ENCODE results near the gene TMEM50B. TPM values are rescaled to one million over a fixed set of nuclear protein-coding genes. Genes with fewer than 3 reads are reported as not detected.

TMEM50B gene
- total and polyA plus RNA-seq, 8 donors: 20.3 to 97.3 (median 46.8) TPM

DNA sequence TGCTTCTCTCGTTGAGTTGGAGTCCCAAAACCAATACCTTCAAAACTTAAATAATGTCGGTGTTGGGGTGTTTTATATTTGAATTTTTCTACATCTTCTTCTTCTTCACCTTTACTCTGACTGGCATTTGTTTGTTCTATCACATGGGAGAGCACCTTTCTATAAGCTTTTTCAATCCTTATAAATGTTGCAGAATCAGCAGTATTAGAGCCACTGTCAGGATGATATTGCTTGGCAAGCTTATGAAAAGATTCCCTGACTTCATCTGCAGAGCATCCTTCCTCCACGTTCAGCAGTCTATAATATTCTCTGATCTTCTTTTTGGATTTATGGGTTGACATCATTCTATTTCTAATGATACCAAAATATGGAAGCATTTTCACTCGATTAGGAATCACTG, 9.2 kb upstream of the TMEM50B start:
- TF ChIP-seq POLR2AphosphoS5 (IDR thresholded peaks at IDR 0.05) (no peak), POLR2A (IDR thresholded peaks at IDR 0.05) (no peak), EP300 (IDR thresholded peaks at IDR 0.05) (no peak)
- TF ChIP-seq, protein P1, sequence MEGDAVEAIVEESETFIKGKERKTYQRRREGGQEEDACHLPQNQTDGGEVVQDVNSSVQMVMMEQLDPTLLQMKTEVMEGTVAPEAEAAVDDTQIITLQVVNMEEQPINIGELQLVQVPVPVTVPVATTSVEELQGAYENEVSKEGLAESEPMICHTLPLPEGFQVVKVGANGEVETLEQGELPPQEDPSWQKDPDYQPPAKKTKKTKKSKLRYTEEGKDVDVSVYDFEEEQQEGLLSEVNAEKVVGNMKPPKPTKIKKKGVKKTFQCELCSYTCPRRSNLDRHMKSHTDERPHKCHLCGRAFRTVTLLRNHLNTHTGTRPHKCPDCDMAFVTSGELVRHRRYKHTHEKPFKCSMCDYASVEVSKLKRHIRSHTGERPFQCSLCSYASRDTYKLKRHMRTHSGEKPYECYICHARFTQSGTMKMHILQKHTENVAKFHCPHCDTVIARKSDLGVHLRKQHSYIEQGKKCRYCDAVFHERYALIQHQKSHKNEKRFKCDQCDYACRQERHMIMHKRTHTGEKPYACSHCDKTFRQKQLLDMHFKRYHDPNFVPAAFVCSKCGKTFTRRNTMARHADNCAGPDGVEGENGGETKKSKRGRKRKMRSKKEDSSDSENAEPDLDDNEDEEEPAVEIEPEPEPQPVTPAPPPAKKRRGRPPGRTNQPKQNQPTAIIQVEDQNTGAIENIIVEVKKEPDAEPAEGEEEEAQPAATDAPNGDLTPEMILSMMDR (IDR thresholded peaks at IDR 0.05): no peak
- no peaks in the 10 kb centered on the region for H3K9me3 ChIP-seq
- no peak overlapping the region for H3K4me3 ChIP-seq
- WGBS, 5 donors: 89 to 95% (median 92%) methylated on average over 4 of the region's 4 CpGs
- no peaks in the 10 kb centered on the region for H3K27me3 ChIP-seq
- no peak for DNase-seq
- H3K4me1 ChIP-seq: peaks cover 6 to 21% (median 15%) of the 10 kb centered on the region in 4 donors
- intact Hi-C loops (cut with DNase I; ENCODE audit: low total_unique reads): no loop called here
- no peak overlapping the region for H3K27ac ChIP-seq
- H3K36me3 ChIP-seq: peaks cover 0 to 3% (median 0%) of the 10 kb centered on the region in 4 donors

DNA sequence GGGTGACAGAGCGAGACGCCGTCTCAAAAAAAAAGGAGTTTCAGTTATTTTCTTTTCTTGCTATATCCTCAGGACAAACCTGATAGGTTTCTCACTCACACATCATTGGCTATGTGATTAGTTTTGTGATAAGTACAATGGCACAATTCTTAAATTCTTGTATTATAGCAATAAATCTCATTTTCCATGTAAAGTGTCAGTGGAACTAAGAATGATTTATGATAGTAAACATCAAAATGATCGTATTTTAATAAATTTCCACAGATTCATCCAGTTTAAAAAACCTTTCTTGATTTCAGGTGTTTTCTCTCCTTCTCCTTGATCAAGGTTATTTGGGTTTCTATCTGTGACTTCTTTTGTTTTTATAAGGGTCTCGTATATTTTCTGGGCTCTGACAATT, 8.2 kb upstream of the TMEM50B start:
- intact Hi-C loops (cut with DNase I; ENCODE audit: low total_unique reads): no loop called here
- Histone ChIP-seq H3K36me3 (peaks cover 0 to 3% (median 0%) of the 10 kb centered on the region in 4 donors), H3K4me1 (peaks cover 6 to 21% (median 15%) of the 10 kb centered on the region in 4 donors), H3K9me3 (no peaks in the 10 kb centered on the region), H3K27ac (no peak overlapping the region), H3K4me3 (no peak overlapping the region), H3K27me3 (no peaks in the 10 kb centered on the region)
- DNase-seq: no peak
- WGBS, 5 donors: 91 to 98% (median 95%) methylated on average over 5 of the region's 5 CpGs
- TF ChIP-seq, protein P1 (IDR thresholded peaks at IDR 0.05): no peak
- TF ChIP-seq EP300 (IDR thresholded peaks at IDR 0.05) (no peak), POLR2AphosphoS5 (IDR thresholded peaks at IDR 0.05) (no peak), POLR2A (IDR thresholded peaks at IDR 0.05) (no peak)

DNA sequence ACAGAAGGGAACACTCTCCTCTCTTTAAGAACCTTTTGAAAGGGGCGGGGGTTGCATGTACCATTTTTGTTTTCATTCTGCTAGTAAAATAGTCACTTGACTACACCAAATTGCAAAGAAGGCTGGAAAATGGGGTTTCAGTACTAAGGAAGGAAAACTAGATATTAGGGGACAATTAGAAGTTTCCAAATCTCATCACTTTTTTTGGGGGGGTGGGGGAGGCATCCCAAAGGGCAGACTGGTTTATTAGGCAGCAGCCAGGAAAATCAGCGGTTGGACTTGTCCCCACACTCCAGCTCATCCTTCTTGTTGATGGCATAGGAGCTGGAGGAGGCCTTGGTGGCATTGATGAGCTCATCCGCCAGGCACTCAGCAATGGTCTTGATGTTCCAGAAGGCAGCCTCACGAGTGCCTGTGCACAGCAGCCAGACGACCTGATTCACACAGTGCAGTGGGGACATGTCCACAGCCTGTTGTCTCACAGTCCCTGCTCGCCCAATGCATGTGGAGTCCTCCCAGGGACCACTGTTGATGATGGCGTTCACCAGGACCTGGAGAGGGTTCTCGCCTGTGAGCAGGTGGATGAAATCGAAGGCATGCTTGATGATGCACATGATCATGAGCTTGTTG, 1.7 kb upstream of the TMEM50B start:
- H3K4me3 ChIP-seq: no peak overlapping the region
- WGBS, 5 donors: 88 to 95% (median 90%) methylated on average over 8 to 9 of the region's 9 CpGs

DNA sequence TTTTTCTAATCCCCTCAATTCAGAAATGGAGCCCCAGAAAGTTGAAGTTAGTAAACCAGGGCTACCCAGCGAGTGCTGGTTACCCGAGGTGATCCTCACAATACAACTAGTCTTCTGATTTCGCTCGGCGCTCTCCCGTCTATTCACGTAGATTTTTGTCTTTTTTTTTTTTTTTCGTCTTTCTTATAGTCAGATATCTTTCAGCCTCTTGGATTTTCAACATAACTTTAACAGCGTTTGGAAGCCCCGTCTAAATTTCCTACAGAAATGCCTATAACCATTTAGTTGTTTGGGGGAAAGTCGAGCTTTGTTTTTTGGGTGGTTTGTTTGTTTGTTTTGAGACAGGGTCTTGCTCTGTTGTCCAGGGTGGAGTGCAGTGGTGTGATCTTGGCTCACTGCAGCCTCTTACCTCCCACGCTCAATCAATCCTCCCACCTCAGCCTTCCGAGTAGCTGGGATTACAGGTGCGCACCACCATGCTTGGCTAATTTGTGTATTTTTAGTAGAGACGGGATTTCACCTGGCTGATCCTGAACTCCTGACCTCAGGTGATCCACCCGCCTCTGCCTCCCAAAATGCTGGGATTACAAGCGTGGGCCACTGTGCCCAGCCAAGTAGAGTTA, 818 bp upstream of the TMEM50B start:
- Histone ChIP-seq H3K4me1 (peaks cover 7 to 27% (median 22%) of the 10 kb centered on the region in 4 donors), H3K9me3 (no peaks in the 10 kb centered on the region), H3K4me3 (peak overlapping the region; percentile 79 to 98 (median 96)), H3K27ac (peak overlapping the region; percentile 81 to 98 (median 97)), H3K36me3 (no peaks in the 10 kb centered on the region), H3K27me3 (no peaks in the 10 kb centered on the region)
- WGBS, 5 donors: 20 to 26% (median 22%) methylated on average over 17 of the region's 17 CpGs
- DNase-seq: no peak
- intact Hi-C loops (cut with DNase I; ENCODE audit: low total_unique reads): no loop called here
- TF ChIP-seq POLR2AphosphoS5 (IDR thresholded peaks at IDR 0.05) (no peak), POLR2A (IDR thresholded peaks at IDR 0.05) (no peak), EP300 (IDR thresholded peaks at IDR 0.05) (no peak)
- TF ChIP-seq, protein P1 (IDR thresholded peaks at IDR 0.05): no peak

More for the DNA sequence above, 1.7 kb upstream of the TMEM50B start:
- peak in 1 of 2 donors; percentile 6 for DNase-seq
- H3K36me3 ChIP-seq: no peaks in the 10 kb centered on the region
- intact Hi-C loops (cut with DNase I; ENCODE audit: low total_unique reads): no loop called here
- no peak for TF ChIP-seq POLR2A (IDR thresholded peaks at IDR 0.05)
- no peak for TF ChIP-seq POLR2AphosphoS5 (IDR thresholded peaks at IDR 0.05)
- TF ChIP-seq, protein P1 (IDR thresholded peaks at IDR 0.05): no peak
- TF ChIP-seq EP300 (IDR thresholded peaks at IDR 0.05): no peak
- H3K9me3 ChIP-seq: no peaks in the 10 kb centered on the region
- peaks cover 7 to 27% (median 22%) of the 10 kb centered on the region in 4 donors for H3K4me1 ChIP-seq
- H3K27me3 ChIP-seq: no peaks in the 10 kb centered on the region
- H3K27ac ChIP-seq: no peak overlapping the region

All from stomach (tissue), 9 donors.